Measurements from ENCODE around the gene SIPA1L3.

SIPA1L3 gene

GRCh38 chr19:38211766-38212165 lies 304.8 kb downstream of the SIPA1L3 start:
- TF ChIP-seq CTCF (conservative IDR thresholded peaks at IDR 0.05; ENCODE audit: low read depth, low read length): no peak
- no peak for DNase-seq (ENCODE audit: low read depth)
- no peak overlapping the region for H3K4me3 ChIP-seq (ENCODE audit: low read depth, low read length)

- H3K4me3 ChIP-seq (ENCODE audit: low read depth, low read length): no peak overlapping the region
- no peak for TF ChIP-seq CTCF (conservative IDR thresholded peaks at IDR 0.05; ENCODE audit: low read depth, low read length)
- DNase-seq (ENCODE audit: low read depth): no peak
These were observed 306.5 kb downstream of the SIPA1L3 start for GRCh38 chr19:38213469-38213868.

GRCh38 chr19:38213911-38214625 lies 307.1 kb downstream of the SIPA1L3 start:
- H3K4me3 ChIP-seq (ENCODE audit: low read depth, low read length): no peak overlapping the region
- peak; percentile 52 for DNase-seq (ENCODE audit: low read depth)
- TF ChIP-seq CTCF (conservative IDR thresholded peaks at IDR 0.05; ENCODE audit: low read depth, low read length): no peak

GRCh38 chr19:38216785-38217641 lies 310.0 kb downstream of the SIPA1L3 start:
- H3K4me3 ChIP-seq (ENCODE audit: low read depth, low read length): no peak overlapping the region
- DNase-seq (ENCODE audit: low read depth): no peak
- no peak for TF ChIP-seq CTCF (conservative IDR thresholded peaks at IDR 0.05; ENCODE audit: low read depth, low read length)

GRCh38 chr19:38218204-38218603 lies 311.2 kb downstream of the SIPA1L3 start:
- no peak for DNase-seq (ENCODE audit: low read depth)
- no peak overlapping the region for H3K4me3 ChIP-seq (ENCODE audit: low read depth, low read length)
- no peak for TF ChIP-seq CTCF (conservative IDR thresholded peaks at IDR 0.05; ENCODE audit: low read depth, low read length)

GRCh38 chr19:38219221-38219620 lies 312.2 kb downstream of the SIPA1L3 start:
- DNase-seq (ENCODE audit: low read depth): no peak
- no peak overlapping the region for H3K4me3 ChIP-seq (ENCODE audit: low read depth, low read length)
- no peak for TF ChIP-seq CTCF (conservative IDR thresholded peaks at IDR 0.05; ENCODE audit: low read depth, low read length)

Measured in choroid plexus epithelial cell (primary cell).